ENCODE results near the gene TMEM63B.

DNA sequence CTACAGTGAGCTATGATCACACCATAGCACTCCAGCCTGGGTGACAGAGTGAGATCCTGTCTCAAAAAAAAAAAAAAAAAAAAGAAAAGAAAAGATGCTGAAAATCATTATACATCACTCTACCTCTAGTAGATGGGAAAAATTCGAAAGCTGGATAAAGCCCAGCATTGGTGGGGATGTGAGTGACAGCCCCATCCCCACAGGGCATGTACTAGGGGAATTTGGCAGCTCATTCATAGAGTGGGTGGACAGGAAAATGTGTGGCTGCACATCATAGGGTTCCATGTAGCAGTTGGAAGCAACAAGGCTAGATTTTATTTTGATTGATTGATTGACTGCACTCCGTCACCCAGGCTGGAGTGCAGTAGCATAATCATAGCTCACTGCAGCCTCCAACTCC is 42.1 kb upstream of the TMEM63B start:
- TF ChIP-seq POLR2A (IDR thresholded peaks at IDR 0.05; ENCODE audit: low read length) (no peak), GATA1 (IDR thresholded peaks at IDR 0.05; ENCODE audit: low read depth, low read length) (no peak)
